Right atrium auricular region (tissue), 2 donors: ENCODE measurements around the gene ACE. TPM values are rescaled to one million over a fixed set of nuclear protein-coding genes. Genes with fewer than 3 reads are reported as not detected.

ENCODE experiments used
- DNase-seq: peaks from one replicate; pipeline ENCODE4 v3.0.0-alpha.2; 2019; ENCODE audit warnings: low spot score
- H3K27ac ChIP-seq, 2 donors: fragments of 200-600 bp; sonication (generic); 1 replicate in 1 of 2; 2 replicates in 1 of 2; pipeline ENCODE4 v1.5.1; 2016 to 2019
- H3K27me3 ChIP-seq, 2 donors: fragments of 200-600 bp; sonication (generic); one replicate each; pipeline versions ENCODE4 v1.5.1 to v1.6.0; 2017 to 2019
- H3K36me3 ChIP-seq: fragments of 200-600 bp; sonication (generic); one replicate; pipeline ENCODE4 v1.5.1; 2016
- H3K4me1 ChIP-seq, 2 donors: fragments of 200-600 bp; sonication (generic); one replicate each; pipeline versions ENCODE4 v1.5.1 to v1.6.0; 2017 to 2019
- H3K4me3 ChIP-seq, 2 donors: fragments of 200-600 bp; sonication (generic); 1 replicate in 1 of 2; 2 replicates in 1 of 2; pipeline ENCODE4 v1.5.1; 2017 to 2019; ENCODE audit warnings: mild to moderate bottlenecking in 1 of 2, moderate library complexity in 1 of 2
- H3K9me3 ChIP-seq, 2 donors: fragments of 200-600 bp; sonication (generic); one replicate each; pipeline ENCODE4 v1.5.1; 2019
- total RNA-seq, 2 donors: library from RNA; depleted of rRNA; stranded (reverse); fragments of >200 nt; gene quantifications; one replicate each; pipeline ENCODE4 v1.1.0, GENCODE V29; 2016
- TF ChIP-seq, protein P1 (sequence below), 2 donors: fragments of 200-600 bp; sonication (generic); IDR thresholded peaks; one replicate each; pipeline ENCODE4 v1.5.1; 2019; ENCODE audit warnings: antibody characterized with exemption in 2 of 2

Gene ACE
- total RNA-seq, 2 donors from 2014 or later = 3.4 to 4.0 TPM

DNA sequence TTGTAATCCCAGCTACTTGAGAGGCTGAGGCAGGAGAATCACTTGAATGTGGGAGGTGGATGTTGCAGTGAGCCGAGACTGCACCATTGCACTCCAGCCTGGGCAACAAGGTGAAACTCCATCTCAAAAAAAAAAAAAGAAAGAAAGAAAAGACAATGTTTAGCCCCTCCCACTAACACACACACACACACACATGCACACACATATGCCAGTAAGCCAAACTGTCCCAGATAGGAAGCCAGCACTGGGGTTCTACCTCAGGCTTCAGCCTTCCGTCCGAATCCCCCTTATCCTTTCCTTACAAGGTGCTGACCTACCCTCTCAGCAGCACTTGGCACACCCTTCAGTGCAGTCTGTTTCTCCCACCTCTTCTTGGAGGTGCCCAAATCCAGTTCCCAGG, 37.6 kb downstream of the ACE start:
- DNase-seq = no peak
- H3K27ac ChIP-seq = no peak overlapping the region
- no peaks in the 10 kb centered on the region for H3K9me3 ChIP-seq
- no peaks in the 10 kb centered on the region for H3K27me3 ChIP-seq
- TF ChIP-seq, protein P1, sequence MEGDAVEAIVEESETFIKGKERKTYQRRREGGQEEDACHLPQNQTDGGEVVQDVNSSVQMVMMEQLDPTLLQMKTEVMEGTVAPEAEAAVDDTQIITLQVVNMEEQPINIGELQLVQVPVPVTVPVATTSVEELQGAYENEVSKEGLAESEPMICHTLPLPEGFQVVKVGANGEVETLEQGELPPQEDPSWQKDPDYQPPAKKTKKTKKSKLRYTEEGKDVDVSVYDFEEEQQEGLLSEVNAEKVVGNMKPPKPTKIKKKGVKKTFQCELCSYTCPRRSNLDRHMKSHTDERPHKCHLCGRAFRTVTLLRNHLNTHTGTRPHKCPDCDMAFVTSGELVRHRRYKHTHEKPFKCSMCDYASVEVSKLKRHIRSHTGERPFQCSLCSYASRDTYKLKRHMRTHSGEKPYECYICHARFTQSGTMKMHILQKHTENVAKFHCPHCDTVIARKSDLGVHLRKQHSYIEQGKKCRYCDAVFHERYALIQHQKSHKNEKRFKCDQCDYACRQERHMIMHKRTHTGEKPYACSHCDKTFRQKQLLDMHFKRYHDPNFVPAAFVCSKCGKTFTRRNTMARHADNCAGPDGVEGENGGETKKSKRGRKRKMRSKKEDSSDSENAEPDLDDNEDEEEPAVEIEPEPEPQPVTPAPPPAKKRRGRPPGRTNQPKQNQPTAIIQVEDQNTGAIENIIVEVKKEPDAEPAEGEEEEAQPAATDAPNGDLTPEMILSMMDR (IDR thresholded peaks at IDR 0.05) = no peak
- no peak overlapping the region for H3K4me3 ChIP-seq
- H3K4me1 ChIP-seq = no peaks in the 10 kb centered on the region
- H3K36me3 ChIP-seq = no peaks in the 10 kb centered on the region

DNA sequence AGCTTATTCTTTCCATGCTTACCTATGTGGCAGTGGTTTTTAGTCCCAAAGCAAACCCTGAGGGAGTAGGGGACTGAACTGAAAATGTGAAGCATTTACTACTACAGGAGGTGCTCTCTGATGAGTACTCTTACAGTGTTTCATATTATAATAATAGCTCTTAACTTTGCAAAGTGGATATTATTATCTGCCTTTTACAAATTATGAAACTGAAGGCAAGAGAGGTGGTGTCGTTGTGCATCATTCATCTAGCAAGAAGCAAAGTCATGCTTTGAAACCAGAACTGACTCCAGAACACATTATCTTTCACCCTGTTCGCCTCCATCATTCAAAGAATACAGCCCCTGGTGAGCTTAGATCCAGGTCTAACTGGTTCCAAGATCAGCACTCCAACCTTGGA, 38.1 kb downstream of the ACE start:
- H3K27ac ChIP-seq = no peak overlapping the region
- H3K4me3 ChIP-seq = no peak overlapping the region
- TF ChIP-seq, protein P1 (IDR thresholded peaks at IDR 0.05) = no peak

DNA sequence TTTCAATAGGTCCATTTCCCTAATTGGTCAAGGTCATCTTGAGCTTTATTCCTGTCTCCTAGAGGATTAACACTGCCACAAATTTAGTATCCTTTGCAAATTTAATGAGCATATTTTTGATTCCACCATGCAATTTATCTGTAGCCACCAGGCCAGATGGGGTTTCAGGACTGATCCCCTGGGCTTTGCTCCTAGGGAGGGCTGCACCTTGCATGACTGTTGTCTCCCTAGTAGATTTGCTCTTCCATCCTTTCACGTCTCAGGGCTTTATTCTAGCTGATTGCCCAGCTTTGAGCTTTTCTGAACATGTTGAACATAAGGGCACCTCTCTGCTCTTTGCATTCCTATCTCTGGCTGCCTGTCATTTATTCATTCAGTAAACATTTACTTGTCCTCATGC, 38.6 kb downstream of the ACE start:
- DNase-seq = no peak
- H3K9me3 ChIP-seq = no peaks in the 10 kb centered on the region
- no peaks in the 10 kb centered on the region for H3K4me1 ChIP-seq
- H3K4me3 ChIP-seq = no peak overlapping the region
- TF ChIP-seq, protein P1 (IDR thresholded peaks at IDR 0.05) = no peak
- no peaks in the 10 kb centered on the region for H3K27me3 ChIP-seq
- no peak overlapping the region for H3K27ac ChIP-seq
- H3K36me3 ChIP-seq = no peaks in the 10 kb centered on the region

More for the DNA sequence above, 38.1 kb downstream of the ACE start:
- Histone ChIP-seq H3K4me1 (no peaks in the 10 kb centered on the region), H3K9me3 (no peaks in the 10 kb centered on the region), H3K36me3 (no peaks in the 10 kb centered on the region), H3K27me3 (no peaks in the 10 kb centered on the region)
- DNase-seq = no peak

DNA sequence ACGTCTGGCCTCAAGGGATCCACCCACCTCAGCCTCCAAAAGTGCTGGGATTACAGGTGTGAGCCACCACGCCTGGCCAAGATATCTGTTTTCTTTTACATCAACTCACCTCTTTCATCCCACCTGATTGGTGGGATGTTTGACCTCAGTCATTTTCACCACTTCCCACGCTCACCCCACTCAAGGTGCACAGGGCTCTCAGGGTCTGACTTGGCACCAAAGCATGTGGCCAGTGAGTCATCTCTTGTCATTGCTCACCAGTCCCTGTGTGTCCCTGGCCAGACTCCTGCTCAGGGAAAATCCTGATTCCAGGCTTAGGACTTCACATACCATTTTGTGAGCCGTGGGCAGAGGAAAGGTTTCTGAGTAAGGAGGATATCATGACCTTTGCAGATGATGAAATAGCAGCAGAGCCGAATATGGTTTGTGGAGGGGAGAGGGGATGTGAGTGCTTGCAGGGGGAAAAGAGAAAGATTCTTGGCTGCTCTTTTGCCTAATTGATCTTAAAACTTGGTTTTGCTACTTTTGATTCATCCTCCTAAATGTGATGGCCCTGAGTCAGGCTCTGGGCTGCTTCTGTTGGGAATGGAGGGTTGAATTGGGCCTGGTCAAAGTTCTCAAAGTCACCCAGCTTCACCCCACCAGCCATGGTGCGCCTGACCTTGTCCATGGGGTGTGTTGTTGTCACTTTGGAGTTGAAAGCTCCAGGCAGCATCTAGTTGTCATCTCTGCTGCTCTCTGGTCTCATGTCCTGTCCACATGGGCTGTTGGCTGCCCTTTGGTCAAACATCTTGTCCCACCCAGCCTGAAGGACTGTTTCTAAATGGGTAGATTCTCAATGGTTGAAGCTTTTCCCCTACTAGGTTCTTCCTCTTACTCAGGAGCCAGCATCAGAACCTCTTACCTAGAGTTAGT, 40.3 kb downstream of the ACE start:
- Histone ChIP-seq H3K36me3 (no peaks in the 10 kb centered on the region), H3K27ac (no peak overlapping the region), H3K9me3 (no peaks in the 10 kb centered on the region), H3K27me3 (no peaks in the 10 kb centered on the region), H3K4me3 (no peak overlapping the region), H3K4me1 (no peaks in the 10 kb centered on the region)
- no peak for DNase-seq
- TF ChIP-seq, protein P1 (IDR thresholded peaks at IDR 0.05) = no peak

DNA sequence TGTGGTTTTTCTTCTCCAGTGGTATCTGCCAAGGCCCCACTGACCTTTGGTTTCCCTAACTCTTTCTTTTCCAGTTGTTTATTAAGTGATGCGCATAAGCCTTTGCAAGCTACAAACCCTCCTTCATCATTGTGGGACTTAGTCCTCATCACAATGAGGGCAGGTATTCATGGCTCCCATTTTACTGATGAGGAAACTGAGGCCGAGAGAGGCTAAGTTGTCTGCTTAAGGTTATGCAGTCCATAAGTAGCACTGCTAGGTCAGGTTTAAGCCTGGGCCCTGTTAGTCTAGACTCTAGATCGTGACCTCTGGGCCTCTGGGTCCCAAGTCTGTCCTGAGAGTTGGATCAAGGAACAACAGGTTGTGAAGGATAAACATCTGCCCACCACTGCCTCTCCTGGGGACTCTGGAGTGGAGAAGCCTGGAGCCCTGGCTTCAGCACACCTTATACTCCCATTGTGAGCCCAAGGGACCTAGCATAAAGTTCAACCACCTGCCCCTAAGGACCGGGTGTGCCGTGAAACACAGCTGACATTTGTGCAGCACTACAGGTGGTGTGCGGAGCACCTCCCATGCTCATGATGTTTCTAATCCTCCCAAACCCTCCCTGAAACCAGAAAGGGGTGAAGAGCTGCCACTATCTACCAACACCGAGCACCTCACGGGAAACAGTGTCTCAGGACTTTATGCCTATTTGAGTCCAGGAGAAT, 41.1 kb downstream of the ACE start:
- Histone ChIP-seq H3K36me3 (no peaks in the 10 kb centered on the region), H3K27me3 (no peaks in the 10 kb centered on the region), H3K4me1 (no peaks in the 10 kb centered on the region), H3K27ac (no peak overlapping the region), H3K4me3 (no peak overlapping the region), H3K9me3 (no peaks in the 10 kb centered on the region)
- no peak for DNase-seq
- TF ChIP-seq, protein P1 (IDR thresholded peaks at IDR 0.05) = no peak
